SU-DHL-6 (cell line): ENCODE results near the gene KCNB1.

Experiments used
- H2AFZ ChIP-seq: fragments of 200-600 bp; sonication (generic); 2 replicates; pipeline ENCODE4 v1.6.1; 2014; ENCODE audit warnings: low read depth, mild to moderate bottlenecking, moderate library complexity, mixed read lengths, antibody characterized with exemption, low read length; ENCODE audit not compliant: severe bottlenecking
- H3F3A ChIP-seq: fragments of 200-600 bp; shearing (Covaris generic); 2 replicates; pipeline ENCODE4 v1.6.0; 2016; ENCODE audit warnings: antibody characterized with exemption, mild to moderate bottlenecking; ENCODE audit not compliant: insufficient read depth
- H3K27ac ChIP-seq: fragments of 200-600 bp; sonication (generic); 2 replicates; pipeline ENCODE4 v1.5.1; 2016; ENCODE audit warnings: low read depth, mild to moderate bottlenecking, low read length, moderate library complexity, mixed read lengths
- H3K27me3 ChIP-seq: fragments of 200-600 bp; sonication (generic), shearing (Covaris generic); 2 replicates; pipeline ENCODE4 v1.6.0; 2014; ENCODE audit warnings: mild to moderate bottlenecking, low read length
- H3K36me3 ChIP-seq: fragments of 200-600 bp; sonication (generic); 2 replicates; pipeline ENCODE4 v1.6.1; 2014; ENCODE audit warnings: mild to moderate bottlenecking, low read length, mixed read lengths
- H3K4me2 ChIP-seq: fragments of 300-600, 200-600 bp; shearing (Covaris generic), sonication (generic); 2 replicates; pipeline ENCODE4 v1.6.0; 2014; ENCODE audit warnings: low read length, low read depth, mild to moderate bottlenecking; ENCODE audit not compliant: poor library complexity, severe bottlenecking
- H3K4me3 ChIP-seq: fragments of 200-600 bp; sonication (generic); 2 replicates; pipeline ENCODE4 v1.5.1; 2014; ENCODE audit warnings: antibody characterized with exemption, low read length, mild to moderate bottlenecking, mixed read lengths; ENCODE audit not compliant: insufficient read depth, poor library complexity, severe bottlenecking
- H3K79me2 ChIP-seq: fragments of 200-600 bp; sonication (generic); 2 replicates; pipeline ENCODE4 v1.6.1; 2014; ENCODE audit warnings: mild to moderate bottlenecking, low read length, moderate library complexity; ENCODE audit not compliant: insufficient read depth
- H3K9ac ChIP-seq: fragments of 200-600 bp; sonication (generic); 2 replicates; pipeline ENCODE4 v1.7.0; 2014; ENCODE audit warnings: mild to moderate bottlenecking, low read length
- H3K9me2 ChIP-seq: fragments of 200-600 bp; sonication (generic); replicated peaks from 2 replicates; pipeline ENCODE4 v1.6.1; 2014; ENCODE audit warnings: low read length; ENCODE audit not compliant: insufficient read depth
- H3K9me3 ChIP-seq: fragments of 200-600 bp; sonication (generic); 2 replicates; pipeline ENCODE4 v1.6.1; 2014; ENCODE audit warnings: low read length, mixed read lengths; ENCODE audit not compliant: insufficient read depth
- H4K20me1 ChIP-seq: fragments of 200-600 bp; sonication (generic); 2 replicates; pipeline ENCODE4 v1.6.1; 2014; ENCODE audit warnings: low read depth, mild to moderate bottlenecking, antibody characterized with exemption, low read length, moderate library complexity, mixed read lengths
- EZH2phosphoT487 ChIP-seq: fragments of 200-600 bp; sonication (generic), shearing (Covaris generic); conservative IDR thresholded peaks from 2 replicates; pipeline ENCODE4 v1.6.1; 2018; ENCODE audit warnings: mild to moderate bottlenecking, antibody characterized with exemption, low read length, moderate library complexity, mixed read lengths
- TF ChIP-seq, protein P1 (sequence below): fragments of 200-600 bp; sonication (generic); IDR thresholded peaks from one replicate; pipeline ENCODE4 v1.5.1; 2017; ENCODE audit warnings: antibody characterized with exemption, mild to moderate bottlenecking, low read length, moderate library complexity; ENCODE audit not compliant: insufficient read depth, poor library complexity, severe bottlenecking

The KCNB1 gene

DNA sequence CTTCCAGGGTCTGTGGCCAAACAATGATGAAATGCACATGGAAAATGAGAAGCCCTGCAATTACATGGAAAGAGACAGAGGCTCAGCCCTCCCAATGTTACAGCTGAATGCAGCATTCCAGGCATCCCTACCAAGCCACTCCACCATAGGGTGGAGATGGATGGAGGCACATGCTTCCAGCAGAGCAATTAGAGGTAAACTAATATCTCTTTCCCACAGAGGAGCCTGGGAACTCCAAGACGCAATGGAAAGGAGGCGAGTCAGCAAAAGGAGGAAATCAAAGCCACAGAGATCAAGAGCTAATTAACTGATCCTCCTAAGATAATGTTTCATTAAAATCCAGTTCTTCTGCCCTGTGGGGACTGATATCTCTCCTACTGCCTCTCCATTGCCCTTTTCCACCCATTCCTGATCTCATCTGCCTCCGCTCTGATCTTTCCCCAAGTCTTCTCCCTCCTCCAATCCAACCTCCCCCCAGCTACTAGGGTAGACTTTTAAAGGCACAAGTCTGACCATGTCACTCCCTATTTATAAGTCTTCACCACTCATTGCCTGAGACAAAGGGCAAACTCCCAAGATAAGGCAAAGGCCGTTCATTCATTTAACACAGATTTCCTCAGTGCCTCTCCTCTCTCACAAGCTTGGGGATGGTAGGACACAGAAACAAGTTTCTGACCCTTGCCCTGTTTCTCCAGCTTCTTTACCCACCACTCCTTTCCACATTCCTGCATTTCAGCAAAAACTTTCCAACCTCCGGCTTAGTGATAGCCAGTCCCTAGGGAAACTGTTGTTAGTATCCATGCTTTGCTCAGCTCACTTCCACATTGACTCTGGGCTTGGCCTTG, 14.3 kb upstream of the KCNB1 start:
- H3K9me2 ChIP-seq, result no peaks in the 10 kb centered on the region
- no peaks in the 10 kb centered on the region for H3F3A ChIP-seq
- no peak overlapping the region for H3K9ac ChIP-seq
- no peak overlapping the region for H3K27ac ChIP-seq
- TF ChIP-seq, protein P1, sequence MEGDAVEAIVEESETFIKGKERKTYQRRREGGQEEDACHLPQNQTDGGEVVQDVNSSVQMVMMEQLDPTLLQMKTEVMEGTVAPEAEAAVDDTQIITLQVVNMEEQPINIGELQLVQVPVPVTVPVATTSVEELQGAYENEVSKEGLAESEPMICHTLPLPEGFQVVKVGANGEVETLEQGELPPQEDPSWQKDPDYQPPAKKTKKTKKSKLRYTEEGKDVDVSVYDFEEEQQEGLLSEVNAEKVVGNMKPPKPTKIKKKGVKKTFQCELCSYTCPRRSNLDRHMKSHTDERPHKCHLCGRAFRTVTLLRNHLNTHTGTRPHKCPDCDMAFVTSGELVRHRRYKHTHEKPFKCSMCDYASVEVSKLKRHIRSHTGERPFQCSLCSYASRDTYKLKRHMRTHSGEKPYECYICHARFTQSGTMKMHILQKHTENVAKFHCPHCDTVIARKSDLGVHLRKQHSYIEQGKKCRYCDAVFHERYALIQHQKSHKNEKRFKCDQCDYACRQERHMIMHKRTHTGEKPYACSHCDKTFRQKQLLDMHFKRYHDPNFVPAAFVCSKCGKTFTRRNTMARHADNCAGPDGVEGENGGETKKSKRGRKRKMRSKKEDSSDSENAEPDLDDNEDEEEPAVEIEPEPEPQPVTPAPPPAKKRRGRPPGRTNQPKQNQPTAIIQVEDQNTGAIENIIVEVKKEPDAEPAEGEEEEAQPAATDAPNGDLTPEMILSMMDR, result no peak
- no peak for TF ChIP-seq EZH2phosphoT487
- no peaks in the 10 kb centered on the region for H3K9me3 ChIP-seq
- no peak overlapping the region for H2AFZ ChIP-seq
- no peaks in the 10 kb centered on the region for H3K27me3 ChIP-seq
- no peaks in the 10 kb centered on the region for H4K20me1 ChIP-seq
- no peak overlapping the region for H3K4me2 ChIP-seq
- H3K79me2 ChIP-seq, result no peaks in the 10 kb centered on the region
- H3K4me3 ChIP-seq, result no peak overlapping the region
- H3K36me3 ChIP-seq, result no peaks in the 10 kb centered on the region

DNA sequence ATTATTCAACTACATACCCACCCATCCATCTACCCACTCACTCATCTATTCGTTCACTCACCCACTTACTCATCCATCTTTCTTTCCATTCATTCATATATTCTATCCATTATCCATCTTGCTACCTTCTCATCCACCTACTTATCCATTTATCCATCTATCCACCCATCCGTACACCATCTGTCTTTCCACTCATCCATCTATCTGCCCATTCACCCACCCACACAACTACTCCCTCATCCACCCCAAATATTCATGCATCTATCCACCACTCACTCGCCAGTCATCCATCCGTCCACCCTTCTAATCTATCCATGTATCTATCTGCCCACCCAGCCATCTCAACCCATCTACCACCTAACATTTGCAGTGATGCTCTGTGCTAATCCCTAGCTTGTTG, 13.6 kb upstream of the KCNB1 start:
- Histone ChIP-seq H3K36me3 (no peaks in the 10 kb centered on the region), H3K9me3 (no peaks in the 10 kb centered on the region), H3K9me2 (no peaks in the 10 kb centered on the region), H3K4me2 (no peak overlapping the region), H2AFZ (no peak overlapping the region), H3K79me2 (no peaks in the 10 kb centered on the region), H3K4me3 (no peak overlapping the region), H4K20me1 (no peaks in the 10 kb centered on the region), H3K9ac (no peak overlapping the region), H3K27ac (no peak overlapping the region), H3K27me3 (no peaks in the 10 kb centered on the region), H3F3A (no peaks in the 10 kb centered on the region)
- TF ChIP-seq, protein P1, result no peak
- no peak for TF ChIP-seq EZH2phosphoT487

DNA sequence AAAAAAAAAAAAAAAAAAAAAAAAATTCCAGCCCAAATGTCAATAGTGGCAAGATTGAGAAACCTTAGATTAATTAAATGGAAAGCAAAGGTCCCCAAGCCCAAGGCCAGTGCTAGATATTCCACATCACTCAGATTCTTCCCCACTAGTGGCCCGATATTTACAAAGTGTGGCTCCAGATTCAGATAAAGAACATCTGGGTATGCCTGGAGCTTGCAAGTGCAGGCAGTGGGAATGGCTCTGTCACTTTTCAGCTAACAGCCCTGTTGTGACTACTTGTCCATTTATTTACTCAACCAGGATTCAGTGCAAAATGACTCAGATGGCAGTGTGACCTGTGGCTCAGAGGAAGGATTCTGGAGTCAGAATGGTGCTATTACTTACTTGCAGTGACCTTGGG, 8.2 kb upstream of the KCNB1 start:
- Histone ChIP-seq H3K36me3 (no peaks in the 10 kb centered on the region), H3K4me2 (no peak overlapping the region)

More for the DNA sequence above, 8.2 kb upstream of the KCNB1 start:
- no peak overlapping the region for H2AFZ ChIP-seq
- H4K20me1 ChIP-seq, result no peaks in the 10 kb centered on the region
- H3K9me2 ChIP-seq, result no peaks in the 10 kb centered on the region
- H3F3A ChIP-seq, result no peaks in the 10 kb centered on the region
- no peak overlapping the region for H3K27ac ChIP-seq
- no peaks in the 10 kb centered on the region for H3K9me3 ChIP-seq
- H3K27me3 ChIP-seq, result no peaks in the 10 kb centered on the region
- no peak overlapping the region for H3K9ac ChIP-seq
- no peak overlapping the region for H3K4me3 ChIP-seq
- no peak for TF ChIP-seq EZH2phosphoT487
- TF ChIP-seq, protein P1, result no peak
- no peaks in the 10 kb centered on the region for H3K79me2 ChIP-seq
